Loucy (cell line): ENCODE results near the gene GALNT10.

Experiments
- H2AFZ ChIP-seq: fragments of 200-600 bp; sonication (generic); 2 replicates; pipeline ENCODE4 v1.6.0; 2016; ENCODE audit warnings: antibody characterized with exemption, mild to moderate bottlenecking, low read length, moderate library complexity
- H3F3A ChIP-seq: fragments of 200-600 bp; 2 replicates; pipeline ENCODE4 v1.6.0; 2016; ENCODE audit warnings: antibody characterized with exemption, low read depth, mild to moderate bottlenecking
- H3K27me3 ChIP-seq: fragments of 200-600 bp; sonication (generic); 2 replicates; pipeline ENCODE4 v1.6.1; 2014; ENCODE audit warnings: low read length, mild to moderate bottlenecking; ENCODE audit not compliant: insufficient read depth, poor library complexity, severe bottlenecking
- H3K36me3 ChIP-seq: fragments of 200-600 bp; sonication (generic); 2 replicates; pipeline ENCODE4 v1.6.1; 2016; ENCODE audit warnings: low read length; ENCODE audit not compliant: insufficient read depth
- H3K4me1 ChIP-seq: fragments of 200-600 bp; sonication (generic); 2 replicates; pipeline ENCODE4 v1.5.1; 2014; ENCODE audit warnings: low read length, mild to moderate bottlenecking; ENCODE audit not compliant: insufficient read depth, poor library complexity, severe bottlenecking
- H3K4me2 ChIP-seq: fragments of 200-600 bp; sonication (generic); 2 replicates; pipeline ENCODE4 v1.6.0; 2014; ENCODE audit warnings: antibody characterized with exemption, low read length, low read depth, mild to moderate bottlenecking; ENCODE audit not compliant: poor library complexity, severe bottlenecking
- H3K4me3 ChIP-seq: fragments of 200-600 bp; sonication (generic); 2 replicates; pipeline ENCODE4 v1.5.1; 2014; ENCODE audit warnings: low read length, mild to moderate bottlenecking, mixed read lengths; ENCODE audit not compliant: poor library complexity, severe bottlenecking
- H3K79me2 ChIP-seq: fragments of 200-600 bp; sonication (generic); 2 replicates; pipeline ENCODE4 v1.6.1; 2014; ENCODE audit warnings: low read length; ENCODE audit not compliant: insufficient read depth
- H3K9ac ChIP-seq: fragments of 200-600 bp; sonication (generic); 2 replicates; pipeline ENCODE4 v1.6.0; 2014; ENCODE audit warnings: mild to moderate bottlenecking, low read depth, low read length, moderate library complexity; ENCODE audit not compliant: poor library complexity, severe bottlenecking
- H3K9me2 ChIP-seq: fragments of 200-600 bp; sonication (generic); replicated peaks from 2 replicates; pipeline ENCODE4 v1.6.1; 2016; ENCODE audit warnings: low read depth, low read length, mixed read lengths
- H3K9me3 ChIP-seq: fragments of 200-600 bp; sonication (generic); 2 replicates; pipeline ENCODE4 v1.6.1; 2014; ENCODE audit warnings: mild to moderate bottlenecking, antibody characterized with exemption, low read length, low read depth; ENCODE audit not compliant: insufficient read depth
- H4K20me1 ChIP-seq: fragments of 200-600 bp; sonication (generic); 2 replicates; pipeline ENCODE4 v1.6.0; 2014; ENCODE audit warnings: antibody characterized with exemption, low read length, mild to moderate bottlenecking; ENCODE audit not compliant: insufficient read depth, poor library complexity, severe bottlenecking
- EZH2phosphoT487 ChIP-seq: fragments of 200-600 bp; IDR thresholded peaks from 2 replicates; pipeline ENCODE4 v1.6.1; 2018; ENCODE audit warnings: antibody characterized with exemption, mild to moderate bottlenecking, moderate library complexity, borderline replicate concordance
- TF ChIP-seq, protein P1 (sequence below): fragments of 200-600 bp; sonication (generic); conservative IDR thresholded peaks from 2 replicates; pipeline ENCODE4 v1.5.1; 2014; ENCODE audit warnings: mild to moderate bottlenecking, antibody characterized with exemption, low read length

Gene GALNT10

DNA sequence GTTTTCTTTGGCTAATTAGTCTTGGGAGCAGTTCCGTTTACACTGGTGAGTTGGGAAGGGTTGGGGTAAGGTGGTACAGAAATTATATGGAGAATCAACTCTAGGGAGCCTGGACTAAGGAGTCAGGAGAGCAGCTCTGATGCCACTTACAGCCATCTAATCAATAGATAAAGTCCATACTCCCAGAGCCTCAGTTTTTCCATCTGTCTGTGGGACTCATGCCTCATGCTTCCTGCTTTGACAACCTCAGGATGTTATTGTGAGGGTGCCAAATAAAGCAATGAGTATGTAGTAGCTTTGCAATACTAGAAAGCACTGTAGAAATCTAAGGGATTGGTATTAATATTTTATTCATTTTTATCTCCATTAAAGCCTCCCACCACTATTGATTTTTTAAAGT lies 105.0 kb downstream of the GALNT10 start:
- Histone ChIP-seq H2AFZ (no peak overlapping the region), H3K79me2 (no peaks in the 10 kb centered on the region), H3K9ac (no peak overlapping the region), H3K27me3 (no peaks in the 10 kb centered on the region), H4K20me1 (no peaks in the 10 kb centered on the region), H3K4me1 (no peaks in the 10 kb centered on the region), H3K36me3 (no peaks in the 10 kb centered on the region), H3K9me3 (no peaks in the 10 kb centered on the region), H3K4me2 (no peak overlapping the region), H3F3A (no peaks in the 10 kb centered on the region), H3K9me2 (no peaks in the 10 kb centered on the region), H3K4me3 (no peak overlapping the region)
- no peak for TF ChIP-seq EZH2phosphoT487
- TF ChIP-seq, protein P1, sequence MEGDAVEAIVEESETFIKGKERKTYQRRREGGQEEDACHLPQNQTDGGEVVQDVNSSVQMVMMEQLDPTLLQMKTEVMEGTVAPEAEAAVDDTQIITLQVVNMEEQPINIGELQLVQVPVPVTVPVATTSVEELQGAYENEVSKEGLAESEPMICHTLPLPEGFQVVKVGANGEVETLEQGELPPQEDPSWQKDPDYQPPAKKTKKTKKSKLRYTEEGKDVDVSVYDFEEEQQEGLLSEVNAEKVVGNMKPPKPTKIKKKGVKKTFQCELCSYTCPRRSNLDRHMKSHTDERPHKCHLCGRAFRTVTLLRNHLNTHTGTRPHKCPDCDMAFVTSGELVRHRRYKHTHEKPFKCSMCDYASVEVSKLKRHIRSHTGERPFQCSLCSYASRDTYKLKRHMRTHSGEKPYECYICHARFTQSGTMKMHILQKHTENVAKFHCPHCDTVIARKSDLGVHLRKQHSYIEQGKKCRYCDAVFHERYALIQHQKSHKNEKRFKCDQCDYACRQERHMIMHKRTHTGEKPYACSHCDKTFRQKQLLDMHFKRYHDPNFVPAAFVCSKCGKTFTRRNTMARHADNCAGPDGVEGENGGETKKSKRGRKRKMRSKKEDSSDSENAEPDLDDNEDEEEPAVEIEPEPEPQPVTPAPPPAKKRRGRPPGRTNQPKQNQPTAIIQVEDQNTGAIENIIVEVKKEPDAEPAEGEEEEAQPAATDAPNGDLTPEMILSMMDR, result no peak

DNA sequence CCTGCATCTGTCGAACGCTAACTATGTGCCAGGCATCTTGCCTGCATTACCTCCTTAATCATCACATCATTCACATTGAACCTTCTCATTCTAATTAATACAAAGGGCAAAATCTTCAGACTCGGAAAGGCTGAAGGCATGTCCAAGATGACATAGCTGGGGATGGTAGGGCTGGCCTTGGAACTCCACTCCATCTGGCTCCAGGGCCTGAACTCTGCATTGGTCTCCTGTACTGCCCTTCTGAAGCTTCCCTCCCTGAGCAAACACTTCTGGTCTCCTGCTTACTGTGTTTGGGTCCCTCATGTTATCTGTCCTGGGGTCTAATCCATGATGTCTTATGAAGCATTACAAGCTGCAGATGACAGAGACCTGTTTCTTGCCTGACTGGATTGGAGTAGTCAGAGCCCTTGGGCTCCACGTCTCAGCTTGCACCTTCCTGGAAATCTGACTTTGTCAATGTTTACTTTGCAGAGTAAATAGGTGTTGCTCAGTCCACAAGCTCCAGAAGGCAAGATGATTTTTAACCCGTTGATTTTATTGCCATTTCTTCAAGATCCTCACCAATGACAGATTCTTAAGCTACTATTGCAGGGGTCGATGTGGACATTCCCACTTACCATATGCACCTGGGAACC lies 106.1 kb downstream of the GALNT10 start:
- no peak overlapping the region for H2AFZ ChIP-seq
- H3K4me2 ChIP-seq, result no peak overlapping the region
- H3K79me2 ChIP-seq, result no peaks in the 10 kb centered on the region
- no peaks in the 10 kb centered on the region for H3K27me3 ChIP-seq
- no peak overlapping the region for H3K9ac ChIP-seq
- H3K36me3 ChIP-seq, result no peaks in the 10 kb centered on the region
- no peaks in the 10 kb centered on the region for H3K4me1 ChIP-seq
- no peaks in the 10 kb centered on the region for H3F3A ChIP-seq
- H3K4me3 ChIP-seq, result no peak overlapping the region
- H3K9me2 ChIP-seq, result no peaks in the 10 kb centered on the region
- H3K9me3 ChIP-seq, result no peaks in the 10 kb centered on the region
- no peak for TF ChIP-seq EZH2phosphoT487
- TF ChIP-seq, protein P1, result no peak
- H4K20me1 ChIP-seq, result no peaks in the 10 kb centered on the region

DNA sequence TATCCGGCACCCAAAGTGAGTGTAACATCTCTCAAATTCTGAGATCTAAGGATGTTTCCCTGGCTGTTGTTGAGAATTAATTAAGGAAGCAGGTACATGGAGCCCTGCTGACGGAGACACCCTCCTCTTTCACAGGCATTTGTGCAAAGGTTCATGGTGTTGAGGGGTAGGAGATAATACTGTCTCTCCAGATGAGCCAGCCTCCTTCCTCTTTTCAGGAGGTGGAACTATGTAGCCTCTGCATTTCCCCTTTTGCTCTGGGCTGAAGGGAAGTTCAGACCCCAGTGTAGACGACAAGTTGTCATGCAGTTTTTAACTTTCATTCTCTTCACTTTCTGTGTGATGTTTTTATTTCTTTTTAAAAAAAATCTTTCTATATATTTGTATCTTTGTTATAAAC lies 107.5 kb downstream of the GALNT10 start:
- Histone ChIP-seq H4K20me1 (no peaks in the 10 kb centered on the region), H3K36me3 (no peaks in the 10 kb centered on the region; the same call in 1 of the 2 replicates), H3K9ac (no peak overlapping the region), H2AFZ (no peak overlapping the region), H3K4me3 (no peak overlapping the region), H3K4me2 (no peak overlapping the region), H3K9me3 (no peaks in the 10 kb centered on the region), H3K27me3 (no peaks in the 10 kb centered on the region), H3K79me2 (no peaks in the 10 kb centered on the region), H3F3A (no peaks in the 10 kb centered on the region), H3K4me1 (no peaks in the 10 kb centered on the region), H3K9me2 (no peaks in the 10 kb centered on the region)
- TF ChIP-seq, protein P1, result no peak
- TF ChIP-seq EZH2phosphoT487, result no peak
